ENCODE data around the gene TANC2. TPM values are rescaled to one million over a fixed set of nuclear protein-coding genes. Genes with fewer than 3 reads are reported as not detected.

TANC2 gene
- total and polyA plus RNA-seq, 2 donors from 2014 or later, result 3.2 to 73.9 TPM

- Histone ChIP-seq H3K36me3 (ENCODE audit: control insufficient read depth in 2 of 3, insufficient read depth in 3 of 3, low read length in 3 of 3) (no peaks in the 10 kb centered on the region), H3K4me1 (ENCODE audit: control insufficient read depth in 2 of 3, insufficient read depth in 2 of 3, low read depth in 1 of 3, low read length in 3 of 3) (no peaks in the 10 kb centered on the region), H3K9ac (ENCODE audit: low read length in 3 of 3) (no peak overlapping the region), H3K27ac (ENCODE audit: low read depth in 2 of 2, low read length in 2 of 2) (no peak overlapping the region), H3K27me3 (ENCODE audit: control insufficient read depth, insufficient read depth, low read length) (no peaks in the 10 kb centered on the region), H3K9me3 (ENCODE audit: control insufficient read depth in 2 of 3, insufficient read depth in 1 of 3, low read length in 3 of 3) (peaks cover 0 to 10% (median 0%) of the 10 kb centered on the region in 3 donors), H3K4me3 (ENCODE audit: low read length in 3 of 3) (no peak overlapping the region)
- FAIRE-seq (no peak), DNase-seq (no peak)
- intact Hi-C loops (cut with DNase I), result no loop called here
- TF ChIP-seq CTCF (IDR thresholded peaks at IDR 0.05; ENCODE audit: borderline replicate concordance, extremely low read depth, insufficient read depth), result no peak
Measured at GRCh38 chr17:62984801-62985200, 18.8 kb downstream of the TANC2 start.

GRCh38 chr17:62986549-62986948 lies 20.5 kb downstream of the TANC2 start:
- intact Hi-C loops (cut with DNase I), result no loop called here
- Histone ChIP-seq H3K36me3 (ENCODE audit: control insufficient read depth in 2 of 3, insufficient read depth in 3 of 3, low read length in 3 of 3) (no peaks in the 10 kb centered on the region), H3K4me1 (ENCODE audit: control insufficient read depth in 2 of 3, insufficient read depth in 2 of 3, low read depth in 1 of 3, low read length in 3 of 3) (no peaks in the 10 kb centered on the region), H3K27me3 (ENCODE audit: control insufficient read depth, insufficient read depth, low read length) (no peaks in the 10 kb centered on the region), H3K9ac (ENCODE audit: low read length in 3 of 3) (no peak overlapping the region), H3K4me3 (ENCODE audit: low read length in 3 of 3) (no peak overlapping the region), H3K9me3 (ENCODE audit: control insufficient read depth in 2 of 3, insufficient read depth in 1 of 3, low read length in 3 of 3) (peaks cover 0 to 10% (median 0%) of the 10 kb centered on the region in 3 donors), H3K27ac (ENCODE audit: low read depth in 2 of 2, low read length in 2 of 2) (no peak overlapping the region)
- no peak for FAIRE-seq
- TF ChIP-seq CTCF (IDR thresholded peaks at IDR 0.05; ENCODE audit: borderline replicate concordance, extremely low read depth, insufficient read depth), result no peak
- DNase-seq, result no peak

GRCh38 chr17:62987136-62987535 lies 21.1 kb downstream of the TANC2 start:
- Histone ChIP-seq H3K9ac (ENCODE audit: low read length in 3 of 3) (no peak overlapping the region), H3K4me3 (ENCODE audit: low read length in 3 of 3) (no peak overlapping the region), H3K36me3 (ENCODE audit: control insufficient read depth in 2 of 3, insufficient read depth in 3 of 3, low read length in 3 of 3) (no peaks in the 10 kb centered on the region), H3K27me3 (ENCODE audit: control insufficient read depth, insufficient read depth, low read length) (no peaks in the 10 kb centered on the region), H3K4me1 (ENCODE audit: control insufficient read depth in 2 of 3, insufficient read depth in 2 of 3, low read depth in 1 of 3, low read length in 3 of 3) (no peaks in the 10 kb centered on the region), H3K27ac (ENCODE audit: low read depth in 2 of 2, low read length in 2 of 2) (no peak overlapping the region), H3K9me3 (ENCODE audit: control insufficient read depth in 2 of 3, insufficient read depth in 1 of 3, low read length in 3 of 3) (peaks cover 0 to 10% (median 0%) of the 10 kb centered on the region in 3 donors)
- intact Hi-C loops (cut with DNase I), result no loop called here
- DNase-seq (no peak), FAIRE-seq (no peak)
- TF ChIP-seq CTCF (IDR thresholded peaks at IDR 0.05; ENCODE audit: borderline replicate concordance, extremely low read depth, insufficient read depth), result no peak

- DNase-seq, result no peak
- Histone ChIP-seq H3K27me3 (ENCODE audit: control insufficient read depth, insufficient read depth, low read length) (no peaks in the 10 kb centered on the region), H3K9me3 (ENCODE audit: control insufficient read depth in 2 of 3, insufficient read depth in 1 of 3, low read length in 3 of 3) (peaks cover 0 to 5% (median 0%) of the 10 kb centered on the region in 3 donors), H3K9ac (ENCODE audit: low read length in 3 of 3) (no peak overlapping the region), H3K4me1 (ENCODE audit: control insufficient read depth in 2 of 3, insufficient read depth in 2 of 3, low read depth in 1 of 3, low read length in 3 of 3) (no peaks in the 10 kb centered on the region), H3K4me3 (ENCODE audit: low read length in 3 of 3) (no peak overlapping the region), H3K36me3 (ENCODE audit: control insufficient read depth in 2 of 3, insufficient read depth in 3 of 3, low read length in 3 of 3) (no peaks in the 10 kb centered on the region), H3K27ac (ENCODE audit: low read depth in 2 of 2, low read length in 2 of 2) (no peak overlapping the region)
- intact Hi-C loops (cut with DNase I), result no loop called here
- FAIRE-seq, result no peak
- TF ChIP-seq CTCF (IDR thresholded peaks at IDR 0.05; ENCODE audit: borderline replicate concordance, extremely low read depth, insufficient read depth), result no peak
Measured at GRCh38 chr17:62989501-62989900, 23.5 kb downstream of the TANC2 start.
